A549 treated with Mapracorat at 1 μM for 4 hours (cell line): Measurements from ENCODE around the gene RECQL. TPM values are rescaled to one million over a fixed set of nuclear protein-coding genes. Genes with fewer than 3 reads are reported as not detected.

Experiments used
- total RNA-seq: library from RNA; stranded (reverse); fragments of 200-300 nt; extraction: Qiagen RNA extraction; gene quantifications from 5 replicates; pipeline ENCODE4 v1.2.3, GENCODE V29; 2022

RECQL gene, protein sequence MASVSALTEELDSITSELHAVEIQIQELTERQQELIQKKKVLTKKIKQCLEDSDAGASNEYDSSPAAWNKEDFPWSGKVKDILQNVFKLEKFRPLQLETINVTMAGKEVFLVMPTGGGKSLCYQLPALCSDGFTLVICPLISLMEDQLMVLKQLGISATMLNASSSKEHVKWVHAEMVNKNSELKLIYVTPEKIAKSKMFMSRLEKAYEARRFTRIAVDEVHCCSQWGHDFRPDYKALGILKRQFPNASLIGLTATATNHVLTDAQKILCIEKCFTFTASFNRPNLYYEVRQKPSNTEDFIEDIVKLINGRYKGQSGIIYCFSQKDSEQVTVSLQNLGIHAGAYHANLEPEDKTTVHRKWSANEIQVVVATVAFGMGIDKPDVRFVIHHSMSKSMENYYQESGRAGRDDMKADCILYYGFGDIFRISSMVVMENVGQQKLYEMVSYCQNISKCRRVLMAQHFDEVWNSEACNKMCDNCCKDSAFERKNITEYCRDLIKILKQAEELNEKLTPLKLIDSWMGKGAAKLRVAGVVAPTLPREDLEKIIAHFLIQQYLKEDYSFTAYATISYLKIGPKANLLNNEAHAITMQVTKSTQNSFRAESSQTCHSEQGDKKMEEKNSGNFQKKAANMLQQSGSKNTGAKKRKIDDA
- total RNA-seq, result 47.5 to 70.4 TPM (median 65.8 TPM) in 5 replicates

DNA sequence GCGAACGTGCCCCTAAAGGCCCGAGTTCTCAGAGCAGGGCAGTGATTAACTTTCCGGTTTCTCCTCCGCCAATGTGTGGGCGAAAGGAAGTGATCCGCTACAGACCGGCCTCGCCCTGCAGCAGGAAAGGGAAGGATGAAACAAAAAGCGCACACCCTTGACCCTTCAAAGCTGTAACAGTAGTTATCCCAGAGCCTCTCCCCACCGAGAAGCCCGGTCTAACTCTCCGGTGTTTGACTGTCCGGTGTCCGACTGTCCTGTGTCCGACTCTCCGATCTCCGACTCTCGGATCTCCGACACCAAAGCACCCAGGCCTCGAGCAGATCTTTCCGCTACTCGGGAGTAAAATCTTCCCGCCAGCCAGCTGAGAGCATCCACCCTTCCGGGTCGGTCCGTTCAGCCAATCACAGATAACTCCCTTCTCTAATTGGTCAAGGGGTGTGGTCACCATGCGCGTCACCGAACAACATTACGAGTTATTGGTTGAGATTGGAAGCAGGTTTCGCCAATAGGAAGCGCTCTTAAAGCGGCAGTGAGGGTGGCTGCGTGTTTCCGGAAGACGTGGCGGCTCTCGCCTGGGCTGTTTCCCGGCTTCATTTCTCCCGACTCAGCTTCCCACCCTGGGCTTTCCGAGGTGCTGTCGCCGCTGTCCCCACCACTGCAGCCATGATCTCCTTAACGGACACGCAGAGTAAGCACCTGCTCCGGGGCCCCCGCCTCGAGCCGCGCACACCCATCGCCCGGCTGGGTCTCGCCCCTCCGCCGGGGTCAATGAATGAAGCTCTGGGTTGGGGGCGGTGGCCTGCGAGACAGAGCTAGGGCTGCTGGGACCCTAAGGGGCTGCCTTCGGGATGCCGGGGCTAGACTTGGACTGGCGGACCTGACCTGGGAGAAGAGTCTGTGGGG is at the start of gene RECQL, which contains the start of gene GOLT1B:
TSS of gene RECQL (minus strand) at position 378 of the 906 bp plus-strand sequence. CDS start 2,065 bp downstream, outside the sequence.
TSS of gene GOLT1B (plus strand) at position 532 of the 906 bp plus-strand sequence. CDS start at position 667, 135 bp downstream.

GRCh38 chr12:21526053-21526452 is 24.6 kb upstream of the RECQL start, which contains the start of gene SPX:
Gene SPX (plus strand): TSS chr12:21526296. CDS start chr12:21526473, 177 bp downstream.

Other genes starting within 250 kb of the RECQL start
- gene SLCO1A2, start 166.7 kb downstream of the RECQL start, total RNA-seq, result 0.13 TPM in 1 of 5 replicates, not detected in the others
- gene IAPP, start 128.7 kb downstream of the RECQL start, total RNA-seq, result not detected in 5 replicates
- gene PYROXD1, start 64.0 kb downstream of the RECQL start, total RNA-seq, result 6.5 to 7.9 TPM (median 6.9 TPM) in 5 replicates
- gene GOLT1B, start 154 bp upstream of the RECQL start, total RNA-seq, result 69.7 to 115 TPM (median 96.1 TPM) in 5 replicates
- 2.8 to 4.0 TPM (median 3.3 TPM) in 5 replicates for gene SPX, start 24.7 kb upstream of the RECQL start, total RNA-seq
- gene GYS2, start 103.2 kb upstream of the RECQL start, total RNA-seq, result 0.10 TPM in 1 of 5 replicates, not detected in the others
- gene LDHB, start 156.2 kb upstream of the RECQL start, total RNA-seq, result 1,524 to 1,708 TPM (median 1,593 TPM) in 5 replicates